Fibroblast of the aortic adventitia (primary cell): ENCODE data around the gene CFAP119. TPM values are rescaled to one million over a fixed set of nuclear protein-coding genes. Genes with fewer than 3 reads are reported as not detected.

Source experiments
- DNase-seq: peaks from one replicate; pipeline ENCODE4 v3.0.0-alpha.2; 2010; ENCODE audit warnings: low read depth
- H3K4me3 ChIP-seq: 2 replicates; pipeline ENCODE4 v1.5.1; 2011; ENCODE audit warnings: low read depth, mild to moderate bottlenecking, control low read depth, low read length, moderate library complexity
- CTCF ChIP-seq: IDR thresholded peaks from 2 replicates; pipeline ENCODE4 v1.5.1; 2011; ENCODE audit warnings: mild to moderate bottlenecking, low read length, control low read depth, inconsistent platforms; ENCODE audit not compliant: insufficient read depth
- total RNA-seq: library from RNA; depleted of rRNA; stranded (reverse); fragments of >200 nt; gene quantifications from 2 replicates; pipeline ENCODE4 v1.2.3, GENCODE V29; 2012; ENCODE audit warnings: low replicate concordance

Gene CFAP119
- total RNA-seq, 1 donor, result 2.7 TPM

GRCh38 chr16:30773826-30774225 lies 12.0 kb upstream of the CFAP119 start:
- no peak overlapping the region for H3K4me3 ChIP-seq
- no peak for TF ChIP-seq CTCF
- no peak for DNase-seq

GRCh38 chr16:30771726-30772125 lies 9.9 kb upstream of the CFAP119 start:
- DNase-seq, result no peak
- no peak for TF ChIP-seq CTCF
- H3K4me3 ChIP-seq, result no peak overlapping the region

- no peak for TF ChIP-seq CTCF
- no peak overlapping the region for H3K4me3 ChIP-seq
- no peak for DNase-seq
These were observed 7.7 kb upstream of the CFAP119 start for GRCh38 chr16:30769379-30770089.

- no peak overlapping the region for H3K4me3 ChIP-seq
- TF ChIP-seq CTCF, result no peak
- no peak for DNase-seq
These were observed 6.8 kb upstream of the CFAP119 start for GRCh38 chr16:30768583-30769181.

- TF ChIP-seq CTCF, result no peak
- H3K4me3 ChIP-seq, result no peak overlapping the region
- DNase-seq, result no peak
These were observed 6.1 kb upstream of the CFAP119 start for GRCh38 chr16:30767767-30768465.

- TF ChIP-seq CTCF, result no peak
- DNase-seq, result no peak
- no peak overlapping the region for H3K4me3 ChIP-seq
These were observed 5.0 kb upstream of the CFAP119 start for GRCh38 chr16:30766933-30767284.
